Hepatocyte (in vitro differentiated cells): ENCODE data around the gene WDR45. TPM values are rescaled to one million over a fixed set of nuclear protein-coding genes. Genes with fewer than 3 reads are reported as not detected.

Source experiments
- DNase-seq: peaks from one replicate; pipeline ENCODE4 v3.0.0-alpha.2; 2016; ENCODE audit warnings: low spot score
- H2AFZ ChIP-seq: fragments of 200-600 bp; sonication (generic); 2 replicates; pipeline ENCODE4 v1.6.0; 2016; ENCODE audit warnings: antibody characterized with exemption, mild to moderate bottlenecking
- H3K27ac ChIP-seq: fragments of 200-600 bp; sonication (generic); 2 replicates; pipeline ENCODE4 v1.5.1; 2016; ENCODE audit warnings: mild to moderate bottlenecking
- H3K27me3 ChIP-seq: fragments of 200-600 bp; sonication (generic); 2 replicates; pipeline ENCODE4 v1.6.1; 2016
- H3K36me3 ChIP-seq: fragments of 200-600 bp; sonication (generic); replicated peaks from 2 replicates; pipeline ENCODE4 v1.5.1; 2016; ENCODE audit warnings: low read depth; ENCODE audit not compliant: insufficient read depth
- H3K4me1 ChIP-seq: fragments of 200-600 bp; sonication (generic); 2 replicates; pipeline ENCODE4 v1.5.1; 2016; ENCODE audit warnings: mild to moderate bottlenecking, moderate library complexity; ENCODE audit not compliant: insufficient read depth
- H3K4me2 ChIP-seq: fragments of 200-600 bp; sonication (generic); 2 replicates; pipeline ENCODE4 v1.6.0; 2016
- H3K4me3 ChIP-seq: fragments of 200-600 bp; sonication (generic); 2 replicates; pipeline ENCODE4 v1.5.1; 2016; ENCODE audit warnings: mild to moderate bottlenecking
- H3K79me2 ChIP-seq: fragments of 200-600 bp; sonication (generic); 2 replicates; pipeline ENCODE4 v1.6.0; 2017; ENCODE audit warnings: mild to moderate bottlenecking
- H3K9me2 ChIP-seq: fragments of 200-600 bp; sonication (generic); replicated peaks from 2 replicates; pipeline ENCODE4 v1.6.0; 2017; ENCODE audit warnings: mild to moderate bottlenecking; ENCODE audit not compliant: insufficient read depth
- H3K9me3 ChIP-seq: fragments of 200-600 bp; sonication (generic); 2 replicates; pipeline ENCODE4 v1.5.1; 2016; ENCODE audit warnings: low read depth, mild to moderate bottlenecking
- H4K20me1 ChIP-seq: fragments of 200-600 bp; sonication (generic); 2 replicates; pipeline ENCODE4 v1.6.0; 2016; ENCODE audit warnings: mild to moderate bottlenecking; ENCODE audit not compliant: insufficient read depth, poor library complexity, severe bottlenecking
- EZH2 ChIP-seq: fragments of 200-600 bp; sonication (generic); IDR thresholded peaks from 2 replicates; pipeline ENCODE4 v1.6.1; 2016; ENCODE audit warnings: antibody characterized with exemption, mild to moderate bottlenecking, borderline replicate concordance
- EZH2phosphoT487 ChIP-seq: fragments of 200-600 bp; sonication (generic); IDR thresholded peaks from one replicate; pipeline ENCODE4 v1.6.1; 2018; ENCODE audit warnings: antibody characterized with exemption, mild to moderate bottlenecking, low read depth, moderate library complexity; ENCODE audit not compliant: unreplicated experiment, severe bottlenecking
- WGBS: methylation state at CpG from one replicate; pipeline ENCODE4 v1.1.6; 2016; ENCODE audit warnings: low lambda C conversion rate; ENCODE audit errors: missing lambda C conversion rate; 5-methylcytosine and 5-hydroxymethylcytosine counted together
- polyA plus RNA-seq: library from polyadenylated mRNA; unstranded; fragments of >200 nt; fragmentation: Nextera tagmentation; extraction: Ambion mirVana; gene quantifications from 2 replicates; pipeline ENCODE4 v1.2.1, GENCODE V29; 2016
- total RNA-seq: library from RNA; depleted of rRNA; stranded (reverse); fragments of >200 nt; gene quantifications from 2 replicates; pipeline ENCODE4 v1.2.3, GENCODE V29; 2014
- TF ChIP-seq, protein P1 (sequence below): fragments of 200-600 bp; sonication (generic); IDR thresholded peaks from 2 replicates; pipeline ENCODE4 v1.5.1; 2016; ENCODE audit warnings: antibody characterized with exemption, mild to moderate bottlenecking; ENCODE audit not compliant: poor library complexity

Gene WDR45
- total and polyA plus RNA-seq, 2 experiments from 2014 or later, result 59.6 to 67.7 TPM

DNA sequence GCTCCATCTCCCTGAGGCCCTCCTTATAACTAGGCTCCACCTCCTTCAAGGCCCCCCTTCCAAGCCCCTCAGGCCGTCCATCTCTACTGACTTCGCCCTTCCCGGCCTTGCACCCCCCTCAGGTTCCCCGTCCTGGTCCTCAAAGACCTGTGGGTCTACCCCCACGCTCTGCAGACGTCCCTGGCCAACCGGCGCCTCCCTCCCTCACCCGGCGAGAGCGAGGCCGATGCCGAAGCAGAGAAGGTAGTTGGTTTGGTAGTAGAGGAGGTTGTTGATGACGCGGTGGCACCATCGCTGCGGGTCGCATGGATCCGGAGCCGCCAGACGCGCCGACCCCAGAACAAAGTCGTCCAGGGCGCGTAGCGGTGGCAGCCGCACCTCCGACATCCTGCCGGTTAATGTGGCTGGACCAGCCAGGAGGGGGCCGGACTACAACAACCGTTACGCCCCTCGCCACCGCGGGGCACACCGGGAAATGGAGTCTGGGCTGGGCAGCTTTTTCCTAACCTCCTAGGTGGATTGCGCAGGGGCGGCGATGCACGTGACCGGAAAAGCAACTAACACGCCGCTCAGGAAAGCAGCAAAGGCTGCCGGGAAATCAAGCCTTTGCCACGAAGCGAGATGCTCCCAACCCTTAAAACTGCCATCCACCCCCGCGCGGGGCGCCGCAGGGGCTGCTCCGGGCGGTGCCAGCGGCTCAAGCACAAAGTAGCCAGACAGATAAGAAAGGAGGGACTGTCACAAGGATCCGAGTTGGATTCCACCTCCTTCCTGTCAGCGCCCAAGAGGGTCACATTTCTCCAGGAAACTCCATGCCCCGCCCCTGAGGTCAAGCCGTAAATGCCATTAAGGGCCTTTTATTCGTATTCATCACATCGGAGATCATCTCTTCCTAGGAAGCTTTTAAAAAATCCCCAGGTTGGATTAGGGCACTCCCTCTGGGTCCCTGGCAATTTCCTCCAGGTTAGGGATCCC lies 5.8 kb downstream of the WDR45 start, which contains the start of gene PRAF2:
PRAF2 (minus strand) TSS at position 402 of the 975 bp plus-strand sequence; CDS start at position 387, 15 bp downstream.
- Histone ChIP-seq H3K79me2 (no peaks in the 10 kb centered on the region), H3K9me3 (no peaks in the 10 kb centered on the region), H3K27me3 (no peaks in the 10 kb centered on the region), H3K36me3 (no peaks in the 10 kb centered on the region), H2AFZ (no peak within 1 kb of the TSS), H3K9me2 (no peaks in the 10 kb centered on the region), H3K27ac (peak within 1 kb of the TSS; percentile 87), H4K20me1 (no peaks in the 10 kb centered on the region), H3K4me1 (no peaks in the 10 kb centered on the region), H3K4me3 (peak within 1 kb of the TSS; percentile 46), H3K4me2 (peak within 1 kb of the TSS; percentile 77)
- whole genome bisulfite sequencing, result 43% methylated on average over 54 of the region's 61 CpGs
- TF ChIP-seq EZH2phosphoT487, result no peak
- TF ChIP-seq, protein P1, sequence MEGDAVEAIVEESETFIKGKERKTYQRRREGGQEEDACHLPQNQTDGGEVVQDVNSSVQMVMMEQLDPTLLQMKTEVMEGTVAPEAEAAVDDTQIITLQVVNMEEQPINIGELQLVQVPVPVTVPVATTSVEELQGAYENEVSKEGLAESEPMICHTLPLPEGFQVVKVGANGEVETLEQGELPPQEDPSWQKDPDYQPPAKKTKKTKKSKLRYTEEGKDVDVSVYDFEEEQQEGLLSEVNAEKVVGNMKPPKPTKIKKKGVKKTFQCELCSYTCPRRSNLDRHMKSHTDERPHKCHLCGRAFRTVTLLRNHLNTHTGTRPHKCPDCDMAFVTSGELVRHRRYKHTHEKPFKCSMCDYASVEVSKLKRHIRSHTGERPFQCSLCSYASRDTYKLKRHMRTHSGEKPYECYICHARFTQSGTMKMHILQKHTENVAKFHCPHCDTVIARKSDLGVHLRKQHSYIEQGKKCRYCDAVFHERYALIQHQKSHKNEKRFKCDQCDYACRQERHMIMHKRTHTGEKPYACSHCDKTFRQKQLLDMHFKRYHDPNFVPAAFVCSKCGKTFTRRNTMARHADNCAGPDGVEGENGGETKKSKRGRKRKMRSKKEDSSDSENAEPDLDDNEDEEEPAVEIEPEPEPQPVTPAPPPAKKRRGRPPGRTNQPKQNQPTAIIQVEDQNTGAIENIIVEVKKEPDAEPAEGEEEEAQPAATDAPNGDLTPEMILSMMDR, result no peak
- TF ChIP-seq EZH2, result no peak
- DNase-seq, result peak; percentile 93

GRCh38 chrX:49072712-49073095 lies 7.0 kb downstream of the WDR45 start:
- Histone ChIP-seq H3K4me1 (no peaks in the 10 kb centered on the region), H3K36me3 (no peaks in the 10 kb centered on the region), H3K27ac (no peak overlapping the region), H3K27me3 (no peaks in the 10 kb centered on the region), H3K79me2 (no peaks in the 10 kb centered on the region), H3K9me3 (no peaks in the 10 kb centered on the region), H2AFZ (no peak overlapping the region), H3K9me2 (no peaks in the 10 kb centered on the region), H4K20me1 (no peaks in the 10 kb centered on the region), H3K4me2 (peak overlapping the region; percentile 77), H3K4me3 (no peak overlapping the region)
- WGBS, result 89% methylated on average over 9 of the region's 10 CpGs
- no peak for TF ChIP-seq EZH2phosphoT487
- TF ChIP-seq, protein P1, result no peak
- no peak for TF ChIP-seq EZH2
- no peak for DNase-seq

GRCh38 chrX:49071877-49072711 lies 7.6 kb downstream of the WDR45 start:
- Histone ChIP-seq H3K36me3 (no peaks in the 10 kb centered on the region), H3K79me2 (no peaks in the 10 kb centered on the region), H3K27me3 (no peaks in the 10 kb centered on the region), H2AFZ (no peak overlapping the region), H3K4me2 (peak overlapping the region; percentile 77), H3K9me2 (no peaks in the 10 kb centered on the region), H4K20me1 (no peaks in the 10 kb centered on the region), H3K9me3 (no peaks in the 10 kb centered on the region), H3K4me3 (no peak overlapping the region), H3K4me1 (no peaks in the 10 kb centered on the region), H3K27ac (no peak overlapping the region)
- TF ChIP-seq EZH2 (no peak), EZH2phosphoT487 (no peak)
- TF ChIP-seq, protein P1, result no peak
- WGBS, result 94% methylated on average over 63 of the region's 63 CpGs
- peak; percentile 10 for DNase-seq
